Osteocyte (in vitro differentiated cells): ENCODE data around the gene ZNF775. TPM values are rescaled to one million over a fixed set of nuclear protein-coding genes. Genes with fewer than 3 reads are reported as not detected.
A peak's percentile ranks its signal among the peaks of the same experiment; 100 is the strongest.

Source experiments
- DNase-seq: peaks from one replicate; pipeline ENCODE4 v3.0.0; 2021; ENCODE audit warnings: mixed read lengths; ENCODE audit not compliant: unreplicated experiment; ENCODE audit errors: extremely low spot score
- H3K27ac Mint-ChIP-seq: one replicate; pipeline ENCODE4 v1.8.0; 2021; ENCODE audit warnings: mild to moderate bottlenecking, mixed read lengths; ENCODE audit not compliant: unreplicated experiment
- H3K27me3 Mint-ChIP-seq: one replicate; pipeline ENCODE4 v1.8.0; 2021; ENCODE audit warnings: mixed read lengths; ENCODE audit not compliant: unreplicated experiment
- H3K36me3 Mint-ChIP-seq: one replicate; pipeline ENCODE4 v1.8.0; 2021; ENCODE audit warnings: mixed read lengths; ENCODE audit not compliant: unreplicated experiment
- H3K4me1 Mint-ChIP-seq: one replicate; pipeline ENCODE4 v1.8.0; 2021; ENCODE audit warnings: mixed read lengths; ENCODE audit not compliant: unreplicated experiment
- H3K4me3 Mint-ChIP-seq: one replicate; pipeline ENCODE4 v1.8.0; 2021; ENCODE audit warnings: mild to moderate bottlenecking, moderate library complexity, mixed read lengths; ENCODE audit not compliant: unreplicated experiment
- H3K9me3 Mint-ChIP-seq: one replicate; pipeline ENCODE4 v1.8.0; 2021; ENCODE audit warnings: mixed read lengths; ENCODE audit not compliant: unreplicated experiment
- CTCF ChIP-seq: fragments of 200-600 bp; sonication (generic); IDR thresholded peaks from 2 replicates; pipeline ENCODE4 v1.5.0; 2021; ENCODE audit warnings: antibody characterized with exemption, mild to moderate bottlenecking, moderate library complexity
- total RNA-seq: library from RNA; stranded (reverse); gene quantifications from 2 replicates; pipeline ENCODE4 v1.2.1, GENCODE V29; 2021

ZNF775 gene
- total RNA-seq, 1 donor from 2014 or later, result 5.9 TPM

GRCh38 chr7:150379441-150380379, 580 bp downstream of the ZNF775 start:
- no peak for DNase-seq
- peak overlapping the region; percentile 74 for H3K27ac Mint-ChIP-seq
- TF ChIP-seq CTCF, result no peak
- no peaks in the 10 kb centered on the region for H3K36me3 Mint-ChIP-seq
- H3K9me3 Mint-ChIP-seq, result no peaks in the 10 kb centered on the region
- no peaks in the 10 kb centered on the region for H3K27me3 Mint-ChIP-seq
- peaks cover 47% of the 10 kb centered on the region for H3K4me1 Mint-ChIP-seq
- H3K4me3 Mint-ChIP-seq, result peak overlapping the region; percentile 92

GRCh38 chr7:150380463-150380862, 1.3 kb downstream of the ZNF775 start:
- peaks cover 47% of the 10 kb centered on the region for H3K4me1 Mint-ChIP-seq
- TF ChIP-seq CTCF, result no peak
- no peaks in the 10 kb centered on the region for H3K27me3 Mint-ChIP-seq
- DNase-seq, result no peak
- peak overlapping the region; percentile 92 for H3K4me3 Mint-ChIP-seq
- H3K27ac Mint-ChIP-seq, result peak overlapping the region; percentile 5
- no peaks in the 10 kb centered on the region for H3K36me3 Mint-ChIP-seq
- H3K9me3 Mint-ChIP-seq, result no peaks in the 10 kb centered on the region

GRCh38 chr7:150381096-150381495, 2.0 kb downstream of the ZNF775 start:
- no peak overlapping the region for H3K27ac Mint-ChIP-seq

GRCh38 chr7:150381785-150382122, 2.6 kb downstream of the ZNF775 start:
- Mint-ChIP-seq H3K9me3 (no peaks in the 10 kb centered on the region), H3K4me3 (no peak overlapping the region), H3K36me3 (no peaks in the 10 kb centered on the region), H3K27me3 (no peaks in the 10 kb centered on the region), H3K27ac (no peak overlapping the region), H3K4me1 (peaks cover 40% of the 10 kb centered on the region)
- TF ChIP-seq CTCF, result no peak
- no peak for DNase-seq

More at GRCh38 chr7:150381096-150381495, 2.0 kb downstream of the ZNF775 start:
- no peak for TF ChIP-seq CTCF
- Mint-ChIP-seq H3K27me3 (no peaks in the 10 kb centered on the region), H3K4me1 (peaks cover 46% of the 10 kb centered on the region), H3K9me3 (no peaks in the 10 kb centered on the region), H3K36me3 (no peaks in the 10 kb centered on the region), H3K4me3 (no peak overlapping the region)
- DNase-seq, result no peak

- Mint-ChIP-seq H3K9me3 (no peaks in the 10 kb centered on the region), H3K4me1 (peaks cover 38% of the 10 kb centered on the region), H3K4me3 (no peak overlapping the region), H3K27ac (no peak overlapping the region), H3K36me3 (no peaks in the 10 kb centered on the region), H3K27me3 (no peaks in the 10 kb centered on the region)
- DNase-seq, result no peak
- TF ChIP-seq CTCF, result no peak
Observed at GRCh38 chr7:150382123-150382843, 3.2 kb downstream of the ZNF775 start.
